RWPE2 (cell line): ENCODE measurements around the gene TBC1D5.
"Not testable (repeated sequence)": the region's sequence is repeated elsewhere in the genome, so short reads cannot be mapped to it uniquely, and the experiment has no call there.

ENCODE experiments used
- ATAC-seq: fragments of 200-7000 bp; cut with Tn5 transposase; 3 replicates; pipeline ENCODE4 v1.9.1; 2021; ENCODE audit warnings: low read depth
- DNase-seq: peaks from one replicate; pipeline ENCODE4 v3.0.0-alpha.2; 2020; ENCODE audit warnings: low spot score
- H3K27ac ChIP-seq: fragments of 450-650 bp; 2 replicates; pipeline ENCODE4 v1.5.1; 2017; ENCODE audit warnings: mild to moderate bottlenecking; ENCODE audit not compliant: poor library complexity, severe bottlenecking
- H3K27me3 ChIP-seq: fragments of 250-450 bp; sonication (Bioruptor Pico); 2 replicates; pipeline ENCODE4 v1.5.1; 2021; ENCODE audit warnings: mild to moderate bottlenecking, moderate library complexity; ENCODE audit not compliant: insufficient read depth, poor library complexity, severe bottlenecking
- H3K36me3 ChIP-seq: fragments of 250-450 bp; sonication (Bioruptor Pico); 2 replicates; pipeline ENCODE4 v1.5.1; 2020; ENCODE audit warnings: low read depth, mild to moderate bottlenecking, moderate library complexity
- H3K4me1 ChIP-seq: fragments of 250-450 bp; sonication (Bioruptor Pico); 2 replicates; pipeline ENCODE4 v1.5.1; 2021; ENCODE audit warnings: mild to moderate bottlenecking, moderate library complexity; ENCODE audit not compliant: insufficient read depth, poor library complexity, severe bottlenecking
- H3K4me3 ChIP-seq: fragments of 250-450 bp; sonication (Bioruptor Pico); 2 replicates; pipeline ENCODE4 v1.5.1; 2021; ENCODE audit warnings: mild to moderate bottlenecking, moderate library complexity; ENCODE audit not compliant: severe bottlenecking
- H3K9me3 ChIP-seq: fragments of 250-450 bp; sonication (Bioruptor Pico); 2 replicates; pipeline ENCODE4 v1.5.1; 2021; ENCODE audit warnings: mild to moderate bottlenecking, moderate library complexity; ENCODE audit not compliant: severe bottlenecking
- CTCF ChIP-seq: fragments of 450-650 bp; IDR thresholded peaks from one replicate; pipeline ENCODE4 v1.5.1; 2017; ENCODE audit warnings: mild to moderate bottlenecking, moderate library complexity; ENCODE audit not compliant: poor library complexity, severe bottlenecking

TBC1D5 gene

DNA sequence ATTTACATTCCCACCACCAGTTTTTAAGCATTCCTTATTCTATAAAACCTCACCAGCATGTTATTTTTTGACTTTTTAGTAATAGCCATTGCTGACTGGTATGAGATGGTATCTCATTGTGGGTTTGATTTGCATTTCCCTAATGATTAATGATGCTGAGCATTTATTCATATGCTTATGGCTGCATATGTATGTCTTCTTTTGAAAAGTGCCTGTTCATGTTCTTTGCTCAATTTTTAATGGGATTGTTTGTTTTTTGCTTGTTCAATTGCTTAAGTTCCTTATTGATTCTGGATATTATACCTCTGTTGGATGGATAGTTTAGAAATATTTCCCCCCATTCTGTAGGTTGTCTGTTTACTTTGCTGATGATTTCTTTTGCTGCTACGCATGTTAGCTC lies 16.1 kb downstream of the TBC1D5 start:
- H3K9me3 ChIP-seq = no peaks in the 10 kb centered on the region
- H3K4me3 ChIP-seq = no peak overlapping the region
- H3K27ac ChIP-seq = no peak overlapping the region
- no peak for DNase-seq
- no peaks in the 10 kb centered on the region for H3K27me3 ChIP-seq
- no peak for ATAC-seq
- H3K4me1 ChIP-seq = no peaks in the 10 kb centered on the region
- TF ChIP-seq CTCF = no peak
- peaks cover 39% of the 10 kb centered on the region for H3K36me3 ChIP-seq

- not testable (repeated sequence) for H3K27me3 ChIP-seq, H3K27ac ChIP-seq, H3K9me3 ChIP-seq, H3K4me1 ChIP-seq, DNase-seq, ATAC-seq, H3K4me3 ChIP-seq
- peaks cover 38% of the 10 kb centered on the region for H3K36me3 ChIP-seq
These were observed 16.6 kb downstream of the TBC1D5 start for GRCh38 chr3:17725844-17726243.

GRCh38 chr3:17724948-17725347 lies 17.5 kb downstream of the TBC1D5 start:
- TF ChIP-seq CTCF = no peak
- no peaks in the 10 kb centered on the region for H3K27me3 ChIP-seq
- no peaks in the 10 kb centered on the region for H3K9me3 ChIP-seq
- peaks cover 30% of the 10 kb centered on the region for H3K36me3 ChIP-seq
- DNase-seq (no peak), ATAC-seq (no peak)
- H3K27ac ChIP-seq = no peak overlapping the region
- H3K4me1 ChIP-seq = no peaks in the 10 kb centered on the region
- no peak overlapping the region for H3K4me3 ChIP-seq

DNA sequence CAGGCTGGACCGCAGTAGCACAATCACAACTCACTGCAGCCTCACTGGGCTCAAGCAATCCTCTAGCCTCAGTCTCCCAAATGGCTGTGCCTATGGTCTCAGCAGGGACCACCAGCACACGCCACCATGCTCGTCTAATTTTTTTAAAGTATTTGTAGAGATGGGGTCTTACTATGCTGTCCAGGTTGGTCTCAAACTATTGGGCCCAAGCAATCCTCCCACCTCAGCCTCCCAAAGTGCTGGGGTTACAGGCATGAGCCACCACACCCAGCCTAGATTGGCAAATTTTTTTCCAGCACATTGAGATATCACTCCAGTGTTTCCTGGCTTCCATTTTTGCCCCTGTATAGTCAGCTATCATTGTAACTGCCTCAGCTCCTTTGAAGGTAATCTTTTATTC lies 18.3 kb downstream of the TBC1D5 start:
- Histone ChIP-seq H3K36me3 (peaks cover 30% of the 10 kb centered on the region), H3K27me3 (no peaks in the 10 kb centered on the region), H3K4me3 (no peak overlapping the region), H3K27ac (no peak overlapping the region), H3K9me3 (no peaks in the 10 kb centered on the region), H3K4me1 (no peaks in the 10 kb centered on the region)
- no peak for DNase-seq
- TF ChIP-seq CTCF = no peak
- ATAC-seq = no peak

DNA sequence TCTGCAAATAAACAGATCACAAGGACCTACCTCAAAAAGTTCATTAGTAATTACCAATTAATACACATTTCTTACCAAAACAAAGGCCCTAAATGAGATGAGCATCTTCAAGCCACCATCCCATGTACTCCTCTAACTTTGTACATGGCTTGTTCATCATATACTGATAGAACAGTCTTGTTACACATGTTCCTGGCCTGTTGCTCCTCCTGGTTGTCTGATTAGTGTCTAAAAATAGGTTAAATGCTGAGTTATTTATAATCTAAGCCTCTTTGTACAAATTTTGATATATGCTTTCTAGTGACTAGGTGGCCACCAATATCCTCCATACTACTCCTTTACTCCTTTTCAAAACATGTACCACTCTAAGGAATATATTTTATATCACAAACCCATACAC lies 25.0 kb downstream of the TBC1D5 start:
- Histone ChIP-seq H3K9me3 (peaks cover 6% of the 10 kb centered on the region), H3K27ac (no peak overlapping the region), H3K4me1 (no peaks in the 10 kb centered on the region), H3K36me3 (peaks cover 18% of the 10 kb centered on the region), H3K27me3 (no peaks in the 10 kb centered on the region), H3K4me3 (no peak overlapping the region)
- TF ChIP-seq CTCF = no peak
- ATAC-seq (no peak), DNase-seq (no peak)

DNA sequence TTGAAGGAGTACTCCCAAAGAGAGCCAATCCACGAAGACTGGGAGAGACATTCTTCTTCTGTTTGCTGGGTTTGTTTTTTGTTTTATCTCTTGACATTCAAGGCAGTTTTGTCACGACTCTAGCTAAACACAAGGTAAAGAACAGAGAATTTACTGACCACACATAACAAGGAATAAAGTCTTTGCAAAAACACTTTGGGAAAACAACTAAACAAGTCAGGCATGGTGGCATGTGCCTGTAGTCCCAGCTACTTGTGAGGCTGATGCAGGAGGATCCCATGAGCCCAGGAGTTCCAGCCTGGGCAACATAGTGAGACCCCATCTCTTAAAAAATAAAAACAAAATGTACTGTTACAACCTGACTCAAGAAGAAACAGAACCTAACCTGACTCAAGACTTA lies 28.0 kb downstream of the TBC1D5 start:
- Histone ChIP-seq H3K4me1 (no peaks in the 10 kb centered on the region), H3K27me3 (no peaks in the 10 kb centered on the region), H3K9me3 (peaks cover 6% of the 10 kb centered on the region), H3K4me3 (no peak overlapping the region), H3K27ac (no peak overlapping the region), H3K36me3 (peaks cover 18% of the 10 kb centered on the region)
- DNase-seq = no peak
- no peak for TF ChIP-seq CTCF
- no peak for ATAC-seq
